Thyroid gland (tissue), 4 donors: Measurements from ENCODE around the gene CMSS1. TPM values are rescaled to one million over a fixed set of nuclear protein-coding genes. Genes with fewer than 3 reads are reported as not detected.
A peak's percentile ranks its signal among the peaks of the same experiment; 100 is the strongest.

Experiments used
- DNase-seq, 2 donors: peaks; one replicate each; pipeline ENCODE4 v3.0.0-alpha.2; 2019
- H3K27ac ChIP-seq, 3 donors: fragments of 200-600 bp; sonication (generic); 1 replicate in 2 of 3; 2 replicates in 1 of 3; pipeline ENCODE4 v1.5.1; 2016 to 2019; ENCODE audit warnings: mild to moderate bottlenecking in 1 of 3, moderate library complexity in 1 of 3
- H3K27me3 ChIP-seq: fragments of 200-600 bp; sonication (generic); one replicate; pipeline ENCODE4 v1.5.1; 2019
- H3K36me3 ChIP-seq, 2 donors: fragments of 200-600 bp; sonication (generic); one replicate each; pipeline ENCODE4 v1.5.1; 2016 to 2019
- H3K4me1 ChIP-seq, 2 donors: fragments of 200-600 bp; sonication (generic); one replicate each; pipeline ENCODE4 v1.5.1; 2017 to 2019
- H3K4me3 ChIP-seq, 3 donors: fragments of 200-600 bp; sonication (generic); replicated peaks in 1 of 3; 1 replicate in 2 of 3; 2 replicates in 1 of 3; pipeline ENCODE4 v1.5.1; 2016; ENCODE audit warnings: mild to moderate bottlenecking in 1 of 3
- H3K9me3 ChIP-seq: fragments of 200-600 bp; sonication (generic); one replicate; pipeline ENCODE4 v1.5.1; 2017
- CTCF ChIP-seq, 6 experiments: fragments of 200-600 bp in 3 of 6; fragments of 450-650 bp in 3 of 6; sonication (generic) in 3 of 6; IDR thresholded peaks; one replicate each; pipeline ENCODE4 v1.5.1; 2016 to 2019; ENCODE audit warnings: antibody characterized with exemption in 6 of 6, mild to moderate bottlenecking in 2 of 6, inconsistent platforms in 1 of 6, moderate library complexity in 1 of 6
- POLR2A ChIP-seq, 2 donors: fragments of 450-650 bp; IDR thresholded peaks; one replicate each; pipeline ENCODE4 v1.6.1; 2017; ENCODE audit warnings: antibody characterized with exemption in 2 of 2, mild to moderate bottlenecking in 2 of 2, moderate library complexity in 1 of 2
- WGBS, 2 donors: methylation state at CpG; one replicate each; pipeline ENCODE4 v1.1.5; 2017; 5-methylcytosine and 5-hydroxymethylcytosine counted together
- intact Hi-C: fragments of 100-400 bp; cut with DNase I; formaldehyde crosslinking; loops from one replicate; pipeline ENCODE4 v1.15.1; 2023
- total RNA-seq, 4 donors: library from RNA; depleted of rRNA; stranded (reverse); fragments of >200 nt; gene quantifications; one replicate each; pipeline ENCODE4 v1.2.3, GENCODE V29; 2016

CMSS1 gene
- total RNA-seq, 4 donors from 2014 or later: 7.7 to 15.0 (median 12.9) TPM

GRCh38 chr3:99921986-99922385, 104.3 kb downstream of the CMSS1 start:
- TF ChIP-seq POLR2A (IDR thresholded peaks at IDR 0.05) (no peak), CTCF (IDR thresholded peaks at IDR 0.05) (no peak)
- Histone ChIP-seq H3K4me1 (peaks cover 8 to 25% of the 10 kb centered on the region in 2 donors), H3K4me3 (no peak overlapping the region), H3K27ac (peak overlapping the region in 1 of 3 donors; percentile 8), H3K9me3 (no peaks in the 10 kb centered on the region), H3K27me3 (no peaks in the 10 kb centered on the region), H3K36me3 (no peaks in the 10 kb centered on the region)
- intact Hi-C loops: no loop called here
- DNase-seq: no peak
- WGBS, 2 donors: 93 to 95% methylated on average over 1 of the region's 1 CpG

- intact Hi-C loops: no loop called here
- no peaks in the 10 kb centered on the region for H3K9me3 ChIP-seq
- H3K27ac ChIP-seq: no peak overlapping the region
- H3K36me3 ChIP-seq: no peaks in the 10 kb centered on the region
- H3K27me3 ChIP-seq: no peaks in the 10 kb centered on the region
- H3K4me3 ChIP-seq: no peak overlapping the region
- no peak for TF ChIP-seq CTCF (IDR thresholded peaks at IDR 0.05)
- TF ChIP-seq POLR2A (IDR thresholded peaks at IDR 0.05): no peak
- DNase-seq: no peak
- H3K4me1 ChIP-seq: peaks cover 8 to 25% of the 10 kb centered on the region in 2 donors
Measured at GRCh38 chr3:99923873-99924272, 106.2 kb downstream of the CMSS1 start.

GRCh38 chr3:99925584-99926230, 108.0 kb downstream of the CMSS1 start:
- DNase-seq: peak; percentile 86 to 89
- H3K4me1 ChIP-seq: peaks cover 8 to 20% of the 10 kb centered on the region in 2 donors

GRCh38 chr3:99927671-99928457, 110.2 kb downstream of the CMSS1 start:
- Histone ChIP-seq H3K4me1 (peaks cover 8 to 10% of the 10 kb centered on the region in 2 donors), H3K4me3 (no peak overlapping the region), H3K27ac (no peak overlapping the region), H3K36me3 (no peaks in the 10 kb centered on the region), H3K27me3 (no peaks in the 10 kb centered on the region), H3K9me3 (no peaks in the 10 kb centered on the region)
- intact Hi-C loops: no loop called here
- DNase-seq: no peak
- 71 to 79% methylated on average over 7 of the region's 7 CpGs for WGBS, 2 donors
- TF ChIP-seq CTCF (IDR thresholded peaks at IDR 0.05): no peak
- TF ChIP-seq POLR2A (IDR thresholded peaks at IDR 0.05): no peak

More at GRCh38 chr3:99925584-99926230, 108.0 kb downstream of the CMSS1 start:
- Histone ChIP-seq H3K9me3 (no peaks in the 10 kb centered on the region), H3K27me3 (no peaks in the 10 kb centered on the region), H3K36me3 (no peaks in the 10 kb centered on the region), H3K4me3 (no peak overlapping the region), H3K27ac (peak overlapping the region in 2 of 3 donors; percentile 2 to 27)
- WGBS, 2 donors: 37 to 50% methylated on average over 4 of the region's 4 CpGs
- intact Hi-C loops: no loop called here
- TF ChIP-seq POLR2A (IDR thresholded peaks at IDR 0.05): no peak
- no peak for TF ChIP-seq CTCF (IDR thresholded peaks at IDR 0.05)
